COR-L47 (cell line): ENCODE data around the gene KIAA0513.

Source experiments
- DNase-seq: peaks from one replicate; lab custom pipeline; 2025; lab: John Stamatoyannopoulos, UW

KIAA0513 gene

GRCh38 chr16:85074225-85074914 lies 46.8 kb downstream of the KIAA0513 start:
- no peak for DNase-seq

DNA sequence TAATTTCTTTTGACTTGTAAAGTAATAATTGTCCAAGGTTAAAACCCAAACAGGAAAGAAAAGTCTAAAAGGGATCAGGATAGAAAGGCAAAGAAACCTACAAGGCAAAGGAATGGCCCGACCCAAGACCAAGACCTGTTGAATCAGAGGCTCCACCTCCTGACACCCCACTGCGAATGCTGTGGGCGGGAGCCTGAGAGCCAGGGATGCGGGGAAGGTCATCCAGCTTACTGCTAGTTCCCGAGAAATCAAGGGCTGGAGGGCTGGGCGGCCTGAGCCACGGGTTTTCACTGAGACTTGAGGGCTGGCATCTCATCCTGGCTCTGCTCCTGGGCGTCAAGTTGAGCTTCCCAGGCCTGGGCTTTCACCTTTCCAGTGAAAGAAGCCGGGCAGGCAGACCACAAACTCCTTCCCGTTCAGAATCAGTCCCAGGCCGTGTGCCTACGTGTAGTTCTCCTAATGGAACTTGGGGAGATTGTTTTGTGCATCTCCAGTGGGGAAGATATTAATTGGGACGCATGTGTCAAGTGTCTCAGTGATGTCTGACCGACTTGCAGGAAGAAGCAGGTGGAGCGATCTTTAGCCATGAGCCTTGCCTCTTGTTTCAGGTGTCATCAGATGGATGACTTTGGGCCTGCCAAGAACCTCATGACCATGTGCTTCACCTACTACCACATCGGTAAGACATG lies 47.8 kb downstream of the KIAA0513 start:
- DNase-seq: no peak

DNA sequence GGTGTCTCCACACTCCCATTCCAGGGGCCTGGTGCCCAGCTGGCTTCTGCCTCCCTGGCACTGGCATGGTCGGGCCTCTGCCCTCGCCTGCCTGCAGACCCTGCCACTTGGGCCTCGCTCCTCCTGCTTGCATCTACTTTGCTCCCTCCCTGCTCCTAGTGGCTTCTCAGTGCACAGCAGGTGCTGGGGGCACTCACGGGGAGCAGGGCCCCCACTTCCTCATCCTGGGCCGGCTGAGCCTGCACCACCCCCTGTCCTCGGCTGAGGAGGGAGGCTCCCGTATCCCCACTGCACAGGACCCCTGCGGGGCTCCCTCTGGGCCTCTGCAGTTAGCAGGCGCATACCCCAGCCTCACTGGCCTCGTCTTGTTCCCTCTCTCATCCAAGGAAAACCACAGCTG lies 49.4 kb downstream of the KIAA0513 start:
- no peak for DNase-seq

GRCh38 chr16:85077576-85078125 lies 50.1 kb downstream of the KIAA0513 start:
- no peak for DNase-seq

GRCh38 chr16:85078226-85078625 lies 50.6 kb downstream of the KIAA0513 start:
- DNase-seq: no peak

- DNase-seq: no peak
These were observed 51.4 kb downstream of the KIAA0513 start for GRCh38 chr16:85078952-85079351.

DNA sequence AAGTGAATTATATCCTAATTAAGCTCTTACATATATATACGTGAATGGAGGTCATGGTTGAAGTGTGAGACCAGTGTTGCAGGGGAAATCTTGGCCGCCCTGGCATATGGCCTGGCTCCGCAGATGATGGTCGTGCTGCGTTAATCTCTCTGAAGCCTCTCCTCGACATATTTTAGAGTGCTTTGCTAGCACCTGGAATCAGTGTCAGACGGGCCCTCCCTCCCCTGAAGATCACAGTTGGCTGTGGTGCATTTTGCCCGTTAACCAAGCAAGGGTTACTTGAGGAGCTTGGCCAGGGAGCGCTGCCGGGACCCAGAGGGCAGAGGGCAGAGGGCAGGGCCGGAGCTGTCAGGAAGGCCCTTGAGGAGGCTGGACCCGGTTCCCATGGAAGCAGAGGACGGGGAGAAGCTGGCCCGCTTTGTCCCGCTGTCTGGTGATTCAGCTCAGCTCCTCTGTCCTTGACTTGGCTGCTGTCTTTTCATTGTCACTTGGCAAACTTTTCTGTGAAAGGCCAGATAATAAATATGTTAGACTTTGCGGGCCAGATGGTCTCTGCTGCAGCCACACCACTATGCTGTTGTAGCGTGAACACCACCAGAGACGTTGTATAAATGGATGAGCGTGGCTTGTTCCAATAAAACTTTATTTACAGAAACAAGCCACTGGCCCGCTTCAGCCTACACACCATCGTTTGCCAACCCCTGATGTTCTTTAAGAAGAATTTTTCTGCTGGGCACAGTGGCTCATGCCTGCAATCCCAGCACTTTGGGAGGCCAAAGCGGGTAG lies 52.4 kb downstream of the KIAA0513 start:
- DNase-seq: no peak

GRCh38 chr16:85081038-85081437 lies 53.4 kb downstream of the KIAA0513 start:
- no peak for DNase-seq

DNA sequence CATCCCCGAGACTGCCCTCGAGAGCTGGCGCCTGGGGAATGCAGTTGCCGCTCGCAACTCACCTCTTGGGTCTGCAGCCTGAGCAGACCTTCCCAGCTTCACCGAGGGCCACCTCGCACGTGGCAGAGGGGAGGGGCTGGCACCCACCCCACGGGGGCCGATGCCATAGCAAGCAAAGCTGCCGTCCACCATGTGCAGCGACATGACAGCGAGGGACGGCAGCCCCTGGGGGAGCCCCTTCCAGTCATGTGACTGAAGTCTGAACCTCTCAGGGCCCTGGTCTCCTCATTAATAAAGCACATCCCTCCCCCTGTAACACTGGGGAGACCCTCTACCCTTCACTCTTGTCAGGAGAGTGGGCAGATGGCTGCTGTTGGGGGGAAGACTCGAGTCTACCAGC lies 54.2 kb downstream of the KIAA0513 start:
- no peak for DNase-seq

- DNase-seq: no peak
These were observed 54.8 kb downstream of the KIAA0513 start for GRCh38 chr16:85082173-85083050.

DNA sequence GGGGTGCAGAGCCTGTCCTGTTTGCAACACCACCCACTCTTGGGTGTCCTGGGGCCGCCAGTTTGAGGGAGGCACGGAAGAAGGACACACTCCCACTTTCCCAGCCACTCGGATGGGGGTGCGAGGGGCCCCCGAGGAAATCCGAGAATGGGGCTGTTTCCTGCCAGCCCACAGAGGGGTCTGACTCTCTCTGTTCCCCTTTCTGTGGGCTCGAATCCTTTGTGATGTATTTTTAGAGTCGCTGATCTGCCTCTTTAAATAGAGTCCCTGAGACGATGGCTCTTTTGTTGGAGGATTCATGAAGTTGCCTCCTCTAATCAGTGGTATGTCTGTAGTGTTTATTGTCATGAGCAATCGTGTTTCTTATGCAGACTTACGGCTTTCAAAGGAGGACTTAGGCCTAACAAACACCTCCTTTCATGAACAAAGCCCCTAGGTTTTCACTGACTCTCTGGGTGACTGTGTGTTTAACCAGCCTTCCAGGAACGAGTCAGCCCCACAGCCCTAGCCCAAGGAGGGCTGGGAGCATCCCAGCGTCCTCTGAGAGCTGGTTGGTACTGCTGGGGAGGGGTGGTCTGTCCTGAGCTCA lies 55.5 kb downstream of the KIAA0513 start:
- DNase-seq: no peak

- DNase-seq: no peak
These were observed 57.4 kb downstream of the KIAA0513 start for GRCh38 chr16:85084841-85085510.

DNA sequence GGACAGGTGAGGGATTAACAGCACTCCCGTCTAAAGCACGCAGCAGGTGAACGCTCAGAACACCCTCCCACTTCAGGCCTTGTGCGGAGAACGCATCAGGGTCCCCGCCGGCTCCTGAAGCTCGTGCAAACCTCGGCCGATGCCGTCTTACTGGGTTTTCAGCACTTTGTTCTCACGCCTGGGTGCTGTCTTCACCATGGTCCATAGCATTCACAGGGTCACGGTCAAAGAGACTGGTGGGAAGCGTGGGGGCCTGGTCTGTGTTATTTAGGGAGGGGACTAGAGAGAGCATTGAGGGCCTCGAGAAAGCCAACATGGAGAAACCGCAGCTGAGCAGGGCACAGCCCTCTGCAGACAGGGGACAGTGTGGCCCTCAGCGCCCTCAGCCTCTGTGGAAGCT lies 58.1 kb downstream of the KIAA0513 start:
- DNase-seq: no peak

DNA sequence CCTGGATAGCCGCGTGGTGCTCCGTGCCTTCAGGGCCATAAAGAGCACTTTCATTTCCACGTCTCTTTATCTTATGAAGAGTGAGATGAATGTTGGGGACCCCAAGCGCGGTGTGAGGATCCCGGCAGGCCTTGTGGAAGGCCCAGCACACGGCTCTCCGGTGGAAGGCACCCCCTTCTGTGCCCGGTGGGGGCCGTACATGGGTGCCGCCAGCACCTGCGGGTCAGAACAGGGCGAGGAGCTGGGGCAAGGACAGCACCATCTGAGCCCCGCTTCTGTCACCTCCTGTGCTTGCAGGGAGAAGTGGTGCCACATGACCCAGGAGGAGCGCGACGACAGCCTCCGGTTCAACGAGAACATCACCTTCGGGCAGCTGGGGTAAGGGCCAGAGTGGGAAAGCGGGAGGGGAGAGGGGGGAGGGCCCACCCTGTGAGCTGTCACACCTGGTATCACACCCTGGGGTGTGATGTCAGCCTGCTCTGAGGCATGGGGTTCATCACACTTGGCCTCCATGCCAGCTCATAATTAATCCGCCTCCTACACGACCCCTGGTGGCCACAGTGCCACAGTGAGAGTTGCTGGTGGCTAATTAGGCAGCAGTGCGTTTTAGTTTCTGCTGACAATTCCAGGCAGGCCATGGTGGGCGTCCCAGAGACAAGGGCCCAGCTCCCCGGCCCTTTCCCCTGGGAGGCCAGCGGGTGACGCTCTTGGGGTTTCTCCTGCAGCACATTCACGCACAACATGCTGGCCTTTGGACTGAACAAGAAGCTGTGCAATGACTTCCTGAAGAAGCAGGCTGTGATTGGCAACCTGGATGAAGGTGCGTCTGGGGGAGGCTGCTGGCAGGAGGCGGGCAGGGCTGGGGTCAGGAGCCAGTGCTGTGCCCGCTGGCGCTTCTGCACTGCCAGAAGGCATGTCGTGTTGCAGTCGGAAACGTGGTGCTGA lies 59.0 kb downstream of the KIAA0513 start:
- peak; percentile 73 for DNase-seq

DNA sequence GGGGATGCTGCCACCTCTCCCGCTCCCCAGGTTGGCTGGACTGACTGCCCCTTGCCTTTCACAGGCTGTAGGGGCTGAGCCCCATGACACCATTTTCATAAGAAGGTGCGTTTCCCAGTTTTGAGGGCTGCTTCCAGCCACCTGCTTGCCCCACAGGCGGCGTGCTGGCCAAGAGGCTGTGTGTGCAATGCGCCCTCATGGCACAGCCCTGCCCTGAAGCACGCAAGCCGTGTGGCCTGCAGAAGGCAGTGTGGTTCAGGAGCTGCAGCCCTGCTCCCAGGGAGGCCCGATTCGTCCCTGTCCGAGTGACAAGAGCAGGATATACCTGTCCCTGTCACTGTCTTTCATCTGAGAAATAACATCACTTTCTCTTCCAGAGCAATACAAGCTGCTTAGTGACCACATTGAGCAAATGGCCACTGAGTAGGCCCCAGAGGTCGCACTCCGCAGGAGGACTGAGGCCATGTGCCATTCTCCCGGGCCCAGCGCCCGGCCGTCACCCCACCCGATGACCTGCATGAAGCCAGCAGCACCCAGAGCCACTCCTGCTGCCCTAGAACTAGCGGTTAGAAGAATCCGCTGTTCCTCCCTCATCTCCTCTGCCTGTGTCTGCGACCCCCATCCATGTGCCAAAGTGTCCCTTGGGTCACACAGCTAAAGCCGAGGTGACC lies 60.4 kb downstream of the KIAA0513 start:
- DNase-seq: no peak

GRCh38 chr16:85088570-85089199 lies 61.1 kb downstream of the KIAA0513 start:
- DNase-seq: no peak

DNA sequence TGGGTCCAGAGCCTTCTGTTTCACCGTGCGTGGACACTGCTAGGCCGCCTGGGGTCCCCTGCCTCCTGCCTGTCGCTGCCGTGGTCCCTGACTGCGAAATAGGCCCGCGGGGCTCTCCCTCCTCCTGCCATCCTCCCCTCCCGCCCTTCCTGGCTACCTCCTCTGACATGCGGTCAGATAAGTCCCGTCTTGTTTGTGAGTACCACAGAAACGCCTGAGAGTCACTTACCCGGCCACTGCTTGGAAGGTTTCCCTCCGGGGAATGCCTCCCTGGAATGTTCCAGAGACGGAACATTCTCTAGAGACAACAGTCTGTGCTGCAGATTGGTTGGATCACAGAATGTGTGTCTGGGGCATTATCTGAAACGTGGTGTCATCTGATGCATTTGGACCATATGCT lies 61.9 kb downstream of the KIAA0513 start:
- DNase-seq: no peak

- DNase-seq: no peak
These were observed 62.6 kb downstream of the KIAA0513 start for GRCh38 chr16:85090181-85090580.
